SK-N-SH (cell line): Measurements from ENCODE around the gene CD99L2. TPM values are rescaled to one million over a fixed set of nuclear protein-coding genes. Genes with fewer than 3 reads are reported as not detected.

Source experiments
- CTCF ChIA-PET: fragments of 300-600, 350-600 bp; formaldehyde crosslinking; extraction: SDS; loops from one replicate; lab custom pipeline; 2021; lab: Yijun Ruan, JAX
- POLR2A ChIA-PET: fragments of 350-600 bp; sonication (Branson Sonifier 250); formaldehyde crosslinking; extraction: SDS; loops from one replicate; lab custom pipeline; 2020; ENCODE audit warnings: antibody characterized with exemption, inconsistent platforms; lab: Yijun Ruan, JAX
- DNase-seq: peaks from one replicate; pipeline ENCODE4 v3.0.0; 2012
- H2AFZ ChIP-seq: fragments of 200-600 bp; sonication (generic); 2 replicates; pipeline ENCODE4 v1.8.1; 2016; ENCODE audit warnings: antibody characterized with exemption, mild to moderate bottlenecking, low read depth
- H3F3A ChIP-seq: fragments of 200-600 bp; sonication (generic); replicated peaks from 2 replicates; pipeline ENCODE3; 2016; ENCODE audit warnings: antibody characterized with exemption, mild to moderate bottlenecking; ENCODE audit not compliant: insufficient read depth
- H3K27ac ChIP-seq, 2 experiments: fragments of 200-500 bp in 1 of 2; fragments of 200-600 bp in 1 of 2; sonication (Bioruptor generic) in 1 of 2; sonication (generic), shearing (Covaris generic) in 1 of 2; 2 replicates each; pipeline versions ENCODE4 v1.5.1 to v1.6.1; 2014 to 2016; ENCODE audit warnings: low read depth in 2 of 2, inconsistent platforms in 1 of 2, low read length in 1 of 2, mild to moderate bottlenecking in 1 of 2, mixed read lengths in 1 of 2
- H3K27me3 ChIP-seq: fragments of 200-600 bp; sonication (generic), shearing (Covaris generic); 2 replicates; pipeline ENCODE4 v1.6.1; 2016; ENCODE audit warnings: mixed run types; ENCODE audit not compliant: insufficient read depth
- H3K36me3 ChIP-seq, 2 experiments: fragments of 200-500 bp in 1 of 2; fragments of 200-600 bp in 1 of 2; sonication (Bioruptor generic) in 1 of 2; sonication (generic) in 1 of 2; replicated peaks in 1 of 2; 2 replicates each; pipeline versions ENCODE3 to v1.5.1; 2014 to 2016; ENCODE audit warnings: low read length in 1 of 2, mild to moderate bottlenecking in 1 of 2; ENCODE audit not compliant: insufficient read depth in 2 of 2, control insufficient read depth in 1 of 2
- H3K4me1 ChIP-seq, 2 experiments: fragments of 200-500 bp in 1 of 2; fragments of 200-600 bp in 1 of 2; sonication (Bioruptor generic) in 1 of 2; sonication (generic), shearing (Covaris generic) in 1 of 2; 2 replicates each; pipeline versions ENCODE4 v1.5.1 to v1.6.1; 2014 to 2016; ENCODE audit warnings: low read depth in 1 of 2, low read length in 1 of 2, mixed run types in 1 of 2; ENCODE audit not compliant: insufficient read depth in 2 of 2, control insufficient read depth in 1 of 2
- H3K4me2 ChIP-seq: fragments of 200-600 bp; sonication (generic), shearing (Covaris generic); 2 replicates; pipeline ENCODE4 v1.6.1; 2017; ENCODE audit warnings: mixed run types
- H3K4me3 ChIP-seq, 2 experiments: fragments of 200-500 bp in 1 of 2; fragments of 200-600 bp in 1 of 2; sonication (Bioruptor generic) in 1 of 2; sonication (generic), shearing (Covaris generic) in 1 of 2; 2 replicates each; pipeline versions ENCODE4 v1.5.1 to v1.8.1; 2014 to 2016; ENCODE audit warnings: low read depth in 2 of 2, inconsistent platforms in 1 of 2, low read length in 1 of 2, mild to moderate bottlenecking in 1 of 2, mixed read lengths in 1 of 2, moderate library complexity in 1 of 2
- H3K79me2 ChIP-seq: fragments of 200-600 bp; sonication (generic); 2 replicates; pipeline ENCODE4 v1.8.1; 2017; ENCODE audit warnings: mild to moderate bottlenecking; ENCODE audit not compliant: insufficient read depth
- H3K9ac ChIP-seq: fragments of 200-600 bp; sonication (generic); 2 replicates; pipeline ENCODE4 v1.6.1; 2017; ENCODE audit warnings: mixed run types
- H3K9me2 ChIP-seq: fragments of 200-600 bp; sonication (generic); 2 replicates; pipeline ENCODE4 v1.6.1; 2017; ENCODE audit warnings: mixed run types
- H3K9me3 ChIP-seq: fragments of 200-600 bp; sonication (generic); 2 replicates; pipeline ENCODE4 v1.6.1; 2017; ENCODE audit warnings: mixed run types, mild to moderate bottlenecking, moderate library complexity
- H4K20me1 ChIP-seq: fragments of 200-600 bp; sonication (generic); 2 replicates; pipeline ENCODE4 v1.6.1; 2017; ENCODE audit warnings: mild to moderate bottlenecking, mixed run types; ENCODE audit not compliant: insufficient read depth
- ELF1 ChIP-seq: IDR thresholded peaks from 2 replicates; pipeline ENCODE4 v1.4.0; 2012
- FOXJ3 ChIP-seq: sonication (generic); formaldehyde crosslinking; IDR thresholded peaks from 2 replicates; pipeline ENCODE4 v1.5.1; 2020; ENCODE audit warnings: mild to moderate bottlenecking, missing genetic modification reagents
- GABPA ChIP-seq: IDR thresholded peaks from 2 replicates; pipeline ENCODE4 v1.4.0; 2012; ENCODE audit warnings: low read depth, mild to moderate bottlenecking
- MXI1 ChIP-seq: IDR thresholded peaks from 2 replicates; pipeline ENCODE4 v1.6.1; 2012; ENCODE audit warnings: mild to moderate bottlenecking, low read depth, low read length, improper control_type of control experiment
- PBX3 ChIP-seq: IDR thresholded peaks from 2 replicates; pipeline ENCODE4; 2012
- SIN3A ChIP-seq: IDR thresholded peaks from 2 replicates; pipeline ENCODE4 v1.6.1; 2012; ENCODE audit warnings: low read depth, mild to moderate bottlenecking, low read length, moderate library complexity, borderline replicate concordance
- TCF12 ChIP-seq: IDR thresholded peaks from 2 replicates; pipeline ENCODE4 v1.4.0; 2012
- USF1 ChIP-seq: IDR thresholded peaks from 2 replicates; pipeline ENCODE4 v1.4.0; 2012; ENCODE audit warnings: low read depth, borderline replicate concordance
- YY1 ChIP-seq: IDR thresholded peaks from 2 replicates; pipeline ENCODE4 v1.4.0; 2012; ENCODE audit warnings: low read depth, mild to moderate bottlenecking
- ZBTB33 ChIP-seq: IDR thresholded peaks from 2 replicates; pipeline ENCODE4 v1.4.0; 2012; ENCODE audit warnings: low read depth, borderline replicate concordance
- WGBS: methylation state at CpG from one replicate; pipeline ENCODE4 v1.1.6; 2017; ENCODE audit warnings: low lambda C conversion rate; 5-methylcytosine and 5-hydroxymethylcytosine counted together
- polyA plus RNA-seq, 3 experiments: library from polyadenylated mRNA; depleted of rRNA; stranded (reverse); fragments of >200 nt; gene quantifications; 2 replicates each; pipeline ENCODE4 v1.2.3, GENCODE V29; 2012
- TF ChIP-seq, protein P1 (sequence below): IDR thresholded peaks from 2 replicates; pipeline ENCODE4 v1.4.0; 2012; ENCODE audit warnings: low read depth
- TF ChIP-seq, protein P2 (sequence below): fragments of 200-600 bp; sonication (generic); IDR thresholded peaks from 2 replicates; pipeline ENCODE4 v1.6.1; 2017; ENCODE audit warnings: antibody characterized with exemption, mild to moderate bottlenecking, moderate library complexity

The CD99L2 gene
- polyA plus RNA-seq, 1 of the 3 experiments (the other 2 are of a cell fraction), result 57.7 TPM

GRCh38 chrX:150940844-150941495, 42.5 kb upstream of the CD99L2 start:
- no peak for DNase-seq
- TF ChIP-seq ELF1 (no peak), ZBTB33 (no peak), YY1 (no peak), MXI1 (no peak), TCF12 (no peak), GABPA (no peak)
- TF ChIP-seq, protein P1, sequence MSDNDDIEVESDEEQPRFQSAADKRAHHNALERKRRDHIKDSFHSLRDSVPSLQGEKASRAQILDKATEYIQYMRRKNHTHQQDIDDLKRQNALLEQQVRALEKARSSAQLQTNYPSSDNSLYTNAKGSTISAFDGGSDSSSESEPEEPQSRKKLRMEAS, result no peak
- no peaks in the 10 kb centered on the region for H3K36me3 ChIP-seq
- H3K27ac ChIP-seq, result no peak overlapping the region
- WGBS, result 42% methylated on average over 9 of the region's 9 CpGs
- no peaks in the 10 kb centered on the region for H3F3A ChIP-seq
- H2AFZ ChIP-seq, result no peak overlapping the region
- no peaks in the 10 kb centered on the region; the same call in 1 of the 2 replicates for H3K27me3 ChIP-seq
- H3K4me2 ChIP-seq, result no peak overlapping the region
- no peak overlapping the region for H3K9ac ChIP-seq
- H3K79me2 ChIP-seq, result no peaks in the 10 kb centered on the region
- no peaks in the 10 kb centered on the region for H4K20me1 ChIP-seq
- no peak overlapping the region for H3K4me3 ChIP-seq
- H3K9me2 ChIP-seq, result no peaks in the 10 kb centered on the region
- no peaks in the 10 kb centered on the region for H3K4me1 ChIP-seq
- POLR2A ChIA-PET, result no interaction called here
- no peaks in the 10 kb centered on the region for H3K9me3 ChIP-seq
- CTCF ChIA-PET, result no interaction called here

DNA sequence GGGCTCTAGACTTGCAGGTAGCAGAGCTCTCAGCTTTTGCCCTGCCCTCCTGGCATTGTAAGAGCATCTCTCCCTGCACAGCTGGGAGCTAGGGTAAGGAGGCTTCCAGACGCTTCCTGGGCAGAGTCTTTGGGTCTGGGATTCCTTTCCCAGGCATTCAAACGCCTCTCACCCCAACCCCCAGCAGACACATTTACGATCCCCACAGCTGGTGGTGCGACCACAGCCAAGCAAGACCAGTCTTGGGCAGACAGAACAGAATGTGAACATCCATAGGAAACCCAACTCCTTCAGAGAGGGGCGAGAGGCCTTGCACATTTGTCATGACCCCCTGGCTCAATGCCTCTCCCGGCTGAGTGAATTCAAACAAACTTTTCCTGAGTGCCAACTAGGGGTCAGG, 38.1 kb upstream of the CD99L2 start:
- Histone ChIP-seq H3K4me2 (no peak overlapping the region), H3K27ac (no peak overlapping the region), H3K27me3 (no peaks in the 10 kb centered on the region; the same call in 1 of the 2 replicates), H3K9ac (no peak overlapping the region), H3K4me1 (no peaks in the 10 kb centered on the region), H2AFZ (no peak overlapping the region), H3K4me3 (no peak overlapping the region), H3F3A (no peaks in the 10 kb centered on the region), H3K9me3 (no peaks in the 10 kb centered on the region), H3K79me2 (no peaks in the 10 kb centered on the region), H4K20me1 (no peaks in the 10 kb centered on the region), H3K9me2 (no peaks in the 10 kb centered on the region), H3K36me3 (no peaks in the 10 kb centered on the region)
- WGBS, result 7% methylated on average over 5 of the region's 6 CpGs
- no peak for TF ChIP-seq FOXJ3
- no peak for TF ChIP-seq USF1
- TF ChIP-seq, protein P2, sequence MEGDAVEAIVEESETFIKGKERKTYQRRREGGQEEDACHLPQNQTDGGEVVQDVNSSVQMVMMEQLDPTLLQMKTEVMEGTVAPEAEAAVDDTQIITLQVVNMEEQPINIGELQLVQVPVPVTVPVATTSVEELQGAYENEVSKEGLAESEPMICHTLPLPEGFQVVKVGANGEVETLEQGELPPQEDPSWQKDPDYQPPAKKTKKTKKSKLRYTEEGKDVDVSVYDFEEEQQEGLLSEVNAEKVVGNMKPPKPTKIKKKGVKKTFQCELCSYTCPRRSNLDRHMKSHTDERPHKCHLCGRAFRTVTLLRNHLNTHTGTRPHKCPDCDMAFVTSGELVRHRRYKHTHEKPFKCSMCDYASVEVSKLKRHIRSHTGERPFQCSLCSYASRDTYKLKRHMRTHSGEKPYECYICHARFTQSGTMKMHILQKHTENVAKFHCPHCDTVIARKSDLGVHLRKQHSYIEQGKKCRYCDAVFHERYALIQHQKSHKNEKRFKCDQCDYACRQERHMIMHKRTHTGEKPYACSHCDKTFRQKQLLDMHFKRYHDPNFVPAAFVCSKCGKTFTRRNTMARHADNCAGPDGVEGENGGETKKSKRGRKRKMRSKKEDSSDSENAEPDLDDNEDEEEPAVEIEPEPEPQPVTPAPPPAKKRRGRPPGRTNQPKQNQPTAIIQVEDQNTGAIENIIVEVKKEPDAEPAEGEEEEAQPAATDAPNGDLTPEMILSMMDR, result no peak
- TF ChIP-seq SIN3A, result no peak
- no peak for TF ChIP-seq PBX3
- DNase-seq, result no peak
- ChIA-PET CTCF (no interaction called here), POLR2A (no interaction called here)
